ENCODE data around the gene KLK14. TPM values are rescaled to one million over a fixed set of nuclear protein-coding genes. Genes with fewer than 3 reads are reported as not detected.

Gene KLK14
- total RNA-seq, 2 experiments from 2014 or later = 0.84 TPM; not detected in 1

DNA sequence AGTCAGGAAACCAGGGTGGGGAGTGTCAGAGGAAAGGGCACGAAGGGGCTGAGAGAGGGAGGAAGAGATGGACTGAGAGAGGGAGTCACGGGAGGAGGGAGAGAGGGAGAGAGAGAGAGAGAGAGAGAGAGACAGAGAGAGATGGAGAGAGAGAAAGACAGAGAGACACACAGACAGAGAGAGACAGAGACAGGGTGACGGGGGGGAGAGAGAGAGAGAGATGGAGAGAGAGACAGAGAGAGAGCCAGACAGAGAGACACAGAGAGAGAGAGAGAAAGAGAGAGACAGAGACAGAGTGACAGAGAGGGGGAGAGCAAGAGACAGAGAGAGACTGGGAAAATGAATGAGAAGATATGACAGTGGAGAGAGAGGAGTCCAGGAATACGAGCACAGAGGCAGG lies 494 bp upstream of the KLK14 start:
- no peak overlapping the region for H3K27ac ChIP-seq (ENCODE audit: low read depth, low read length, poor library complexity, severe bottlenecking)
- DNase-seq (ENCODE audit: low spot score) = no peak
- TF ChIP-seq CTCF (conservative IDR thresholded peaks at IDR 0.05; ENCODE audit: low read length) (no peak), EZH2phosphoT487 (IDR thresholded peaks at IDR 0.05; ENCODE audit: borderline replicate concordance, low read depth, low read length) (no peak)
- H3K4me3 ChIP-seq (ENCODE audit: low read depth, low read length, poor library complexity, severe bottlenecking) = no peak overlapping the region
- H4K20me1 ChIP-seq (ENCODE audit: insufficient read depth, low read length) = no peaks in the 10 kb centered on the region
- POLR2A ChIA-PET = no interaction called here
- H3K4me2 ChIP-seq (ENCODE audit: low read length) = no peak overlapping the region
- H3K36me3 ChIP-seq (ENCODE audit: insufficient read depth, low read length) = no peaks in the 10 kb centered on the region
- H2AFZ ChIP-seq (ENCODE audit: low read length) = no peak overlapping the region
- BruUV-seq (replicated peaks) = no TSS peak
- CTCF ChIA-PET (ENCODE audit: unreplicated experiment) = no interaction called here
- intact Hi-C loops (cut with micrococcal nuclease; ENCODE audit: unreplicated experiment) = no loop called here
- no peaks in the 10 kb centered on the region for H3K9me3 ChIP-seq (ENCODE audit: low read length)
- no peaks in the 10 kb centered on the region for H3K9me2 ChIP-seq (ENCODE audit: insufficient read depth, low read length)
- no peaks in the 10 kb centered on the region for H3K79me2 ChIP-seq (ENCODE audit: insufficient read depth, low read depth, low read length)
- no peaks in the 10 kb centered on the region for H3K4me1 ChIP-seq (ENCODE audit: insufficient read depth, low read length, poor library complexity, severe bottlenecking)

DNA sequence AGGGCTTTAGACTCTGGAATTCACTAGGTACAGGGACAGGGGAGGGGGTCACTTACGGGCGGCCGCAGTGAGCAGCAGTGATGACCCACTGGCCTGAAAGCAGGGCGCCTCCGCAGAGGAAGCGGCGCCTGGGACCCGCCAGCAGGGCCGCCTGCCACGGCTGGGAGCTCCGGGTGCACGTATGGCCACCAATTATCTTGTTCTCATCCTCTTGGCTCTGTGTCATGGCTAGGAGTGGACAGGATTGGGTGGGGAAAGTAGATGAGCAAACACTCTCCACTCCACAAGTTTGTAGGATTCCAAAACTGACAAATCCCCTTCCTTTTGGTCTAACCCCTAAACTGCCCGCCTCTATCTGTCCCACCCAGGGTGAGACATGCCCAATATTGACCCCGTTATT lies 1.2 kb downstream of the KLK14 start:
- POLR2A ChIA-PET = no interaction called here
- BruUV-seq (replicated peaks) = no TSS peak
- no peak overlapping the region for H3K27ac ChIP-seq (ENCODE audit: low read depth, low read length, poor library complexity, severe bottlenecking)
- TF ChIP-seq CTCF (conservative IDR thresholded peaks at IDR 0.05; ENCODE audit: low read length) = no peak
- no peak for TF ChIP-seq EZH2phosphoT487 (IDR thresholded peaks at IDR 0.05; ENCODE audit: borderline replicate concordance, low read depth, low read length)
- no peaks in the 10 kb centered on the region for H3K36me3 ChIP-seq (ENCODE audit: insufficient read depth, low read length)
- H3K4me1 ChIP-seq (ENCODE audit: insufficient read depth, low read length, poor library complexity, severe bottlenecking) = no peaks in the 10 kb centered on the region
- no peak overlapping the region for H3K4me3 ChIP-seq (ENCODE audit: low read depth, low read length, poor library complexity, severe bottlenecking)
- intact Hi-C loops (cut with micrococcal nuclease; ENCODE audit: unreplicated experiment) = no loop called here
- no peak overlapping the region for H3K4me2 ChIP-seq (ENCODE audit: low read length)
- CTCF ChIA-PET (ENCODE audit: unreplicated experiment) = no interaction called here
- no peak for DNase-seq (ENCODE audit: low spot score)
- H3K9me3 ChIP-seq (ENCODE audit: low read length) = no peaks in the 10 kb centered on the region
- no peaks in the 10 kb centered on the region for H3K9me2 ChIP-seq (ENCODE audit: insufficient read depth, low read length)
- H3K79me2 ChIP-seq (ENCODE audit: insufficient read depth, low read depth, low read length) = no peaks in the 10 kb centered on the region
- no peak overlapping the region for H2AFZ ChIP-seq (ENCODE audit: low read length)
- H4K20me1 ChIP-seq (ENCODE audit: insufficient read depth, low read length) = no peaks in the 10 kb centered on the region

DNA sequence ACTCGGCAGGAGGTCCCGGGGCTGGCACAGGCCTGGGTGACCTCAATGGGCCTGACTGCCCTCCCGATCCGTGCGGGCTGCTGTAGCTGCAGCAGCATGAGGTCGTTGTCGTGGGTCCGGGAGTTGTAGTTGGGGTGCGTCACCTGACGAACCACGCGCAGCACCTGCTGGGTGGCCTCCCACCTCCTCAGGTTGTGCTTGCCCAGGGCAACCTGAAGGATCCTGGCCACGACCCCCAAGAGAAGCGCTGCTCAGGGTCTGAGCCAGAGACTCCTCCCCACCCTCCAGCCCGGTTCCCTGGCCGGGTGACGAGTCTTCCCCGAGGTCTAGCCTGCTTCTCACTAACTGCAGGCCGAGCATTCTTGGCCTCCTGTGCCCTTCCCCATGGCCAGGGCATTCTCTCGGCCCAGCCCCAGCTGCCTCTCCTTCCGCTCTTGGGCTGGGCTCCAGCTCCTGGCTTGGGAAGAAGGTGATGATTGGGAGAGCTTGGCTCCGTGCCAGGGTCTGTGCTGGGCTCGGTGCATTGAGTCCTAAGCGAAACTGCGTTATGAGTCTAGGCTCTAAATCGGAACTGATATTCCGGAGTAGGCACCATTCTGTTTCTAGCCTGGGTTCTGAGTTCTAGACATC lies 3.1 kb downstream of the KLK14 start:
- Histone ChIP-seq H3K27ac (ENCODE audit: low read depth, low read length, poor library complexity, severe bottlenecking) (no peak overlapping the region), H3K79me2 (ENCODE audit: insufficient read depth, low read depth, low read length) (no peaks in the 10 kb centered on the region), H4K20me1 (ENCODE audit: insufficient read depth, low read length) (no peaks in the 10 kb centered on the region), H3K9me2 (ENCODE audit: insufficient read depth, low read length) (no peaks in the 10 kb centered on the region), H3K4me2 (ENCODE audit: low read length) (no peak overlapping the region), H3K36me3 (ENCODE audit: insufficient read depth, low read length) (no peaks in the 10 kb centered on the region), H2AFZ (ENCODE audit: low read length) (no peak overlapping the region), H3K4me1 (ENCODE audit: insufficient read depth, low read length, poor library complexity, severe bottlenecking) (no peaks in the 10 kb centered on the region), H3K4me3 (ENCODE audit: low read depth, low read length, poor library complexity, severe bottlenecking) (no peak overlapping the region), H3K9me3 (ENCODE audit: low read length) (no peaks in the 10 kb centered on the region)
- BruUV-seq (replicated peaks) = no TSS peak
- DNase-seq (ENCODE audit: low spot score) = no peak
- TF ChIP-seq CTCF (conservative IDR thresholded peaks at IDR 0.05; ENCODE audit: low read length) = no peak
- no peak for TF ChIP-seq EZH2phosphoT487 (IDR thresholded peaks at IDR 0.05; ENCODE audit: borderline replicate concordance, low read depth, low read length)
- ChIA-PET POLR2A (no interaction called here), CTCF (ENCODE audit: unreplicated experiment) (no interaction called here)
- intact Hi-C loops (cut with micrococcal nuclease; ENCODE audit: unreplicated experiment) = no loop called here

Measured in OCI-LY7 (cell line).